ENCODE measurements around the gene RETREG3. TPM values are rescaled to one million over a fixed set of nuclear protein-coding genes. Genes with fewer than 3 reads are reported as not detected.

Gene RETREG3
- total and polyA plus RNA-seq, 9 of the 15 experiments (the other 6 are each of a cell fraction or from before 2014, with no cell fraction given): 4.1 to 39.0 (median 16.9) TPM

GRCh38 chr17:42577532-42578281 lies 31.5 kb downstream of the RETREG3 start, which contains the start of gene PSMC3IP (continued):
- TF ChIP-seq ETV6 (IDR thresholded peaks at IDR 0.05; ENCODE audit: borderline replicate concordance in 1 of 2, low read depth in 2 of 2, low read length in 1 of 2): no peak; a peak in 1 of 4 replicates
- no peak for TF ChIP-seq ETV6 (CRISPR knock-in tag; IDR thresholded peaks at IDR 0.05; ENCODE audit: borderline replicate concordance)
- no peak for TF ChIP-seq PHB2 (IDR thresholded peaks at IDR 0.05; ENCODE audit: low read depth)
- no peak for TF ChIP-seq ZNF253 (CRISPR knock-in tag; conservative IDR thresholded peaks at IDR 0.05)
- TF ChIP-seq KLF13 (tag; IDR thresholded peaks at IDR 0.05; ENCODE audit: borderline replicate concordance, low read depth): no peak
- TF ChIP-seq TEAD2 (tag; IDR thresholded peaks at IDR 0.05): no peak
- TF ChIP-seq MLLT1 (IDR thresholded peaks at IDR 0.05): no peak; a peak in 1 of 4 replicates
- 0 out of 2 replicates have a peak, but pooled peaks have one; percentile 9 for TF ChIP-seq LARP7 (IDR thresholded peaks at IDR 0.05)
- TF ChIP-seq FIP1L1 (IDR thresholded peaks at IDR 0.05; ENCODE audit: low read depth, low read length, poor library complexity, severe bottlenecking): no peak
- TF ChIP-seq RBM14 (IDR thresholded peaks at IDR 0.05; ENCODE audit: borderline replicate concordance, insufficient read depth, low read depth, low read length): no peak
- no peak for TF ChIP-seq ZKSCAN1 (IDR thresholded peaks at IDR 0.05; ENCODE audit: low read depth, low read length)
- TF ChIP-seq USF2 (CRISPR knock-in tag; IDR thresholded peaks at IDR 0.05): no peak
- TF ChIP-seq SMARCC2 (IDR thresholded peaks at IDR 0.05; ENCODE audit: low read depth): no peak
- TF ChIP-seq ZNF3 (CRISPR knock-in tag; IDR thresholded peaks at IDR 0.05): no peak
- TF ChIP-seq SIRT6 (IDR thresholded peaks at IDR 0.05; ENCODE audit: low read depth, low read length): no peak
- TF ChIP-seq ZKSCAN3 (CRISPR knock-in tag; IDR thresholded peaks at IDR 0.05): no peak
- TF ChIP-seq ZNF668 (CRISPR knock-in tag; IDR thresholded peaks at IDR 0.05): no peak
- TF ChIP-seq MEF2D (tag; conservative IDR thresholded peaks at IDR 0.05; ENCODE audit: low read depth): 0 out of 2 replicates have a peak, but pooled peaks have one; percentile 24
- TF ChIP-seq SAP30 (IDR thresholded peaks at IDR 0.05; ENCODE audit: borderline replicate concordance, insufficient read depth, low read depth, low read length, poor library complexity, severe bottlenecking): peak; percentile 72
- TF ChIP-seq ARID1B (IDR thresholded peaks at IDR 0.05): peak; percentile 14; the same call in 1 of the 2 replicates
- TF ChIP-seq RBM22 (IDR thresholded peaks at IDR 0.05; ENCODE audit: low read depth, low read length, poor library complexity, severe bottlenecking): peak; percentile 92
- TF ChIP-seq STAT5A (IDR thresholded peaks at IDR 0.05; ENCODE audit: borderline replicate concordance, low read length): 0 out of 2 replicates have a peak, but pooled peaks have one; percentile 16
- peak; percentile 89 for TF ChIP-seq TAF1 (IDR thresholded peaks at IDR 0.05; ENCODE audit: control insufficient read depth, extremely low read depth, insufficient read depth, low read length, severe bottlenecking)
- no peak for TF ChIP-seq ZNF449 (CRISPR knock-in tag; IDR thresholded peaks at IDR 0.05)
- peak in 1 of 2 experiments; percentile 81; a peak in 2 of 4 replicates for TF ChIP-seq SRF (CRISPR knock-in tag; IDR thresholded peaks at IDR 0.05)
